Spleen (tissue), 11 donors: Measurements from ENCODE around the gene ATF6. TPM values are rescaled to one million over a fixed set of nuclear protein-coding genes. Genes with fewer than 3 reads are reported as not detected.

ENCODE experiments used
- DNase-seq: peaks from one replicate; pipeline ENCODE4 v3.0.0-alpha.2; 2020
- H3K27ac ChIP-seq, 8 donors: fragments of 200-600 bp; sonication (generic) in 7 of 8; 1 replicate in 4 of 8; 2 replicates in 4 of 8; pipeline versions ENCODE4 v1.5.0 to v1.8.0; 2016 to 2021; ENCODE audit warnings: inconsistent platforms in 4 of 8, mild to moderate bottlenecking in 4 of 8, moderate library complexity in 1 of 8
- H3K27me3 ChIP-seq, 7 donors: fragments of 200-600 bp; sonication (generic) in 6 of 7; replicated peaks in 1 of 7; 1 replicate in 4 of 7; 2 replicates in 3 of 7; pipeline versions ENCODE4 v1.5.0 to v1.8.0; 2016 to 2021; ENCODE audit warnings: inconsistent platforms in 3 of 7, mild to moderate bottlenecking in 1 of 7
- H3K36me3 ChIP-seq, 6 donors: fragments of 200-600 bp; sonication (generic) in 5 of 6; 1 replicate in 4 of 6; 2 replicates in 2 of 6; pipeline versions ENCODE4 v1.5.0 to v1.8.0; 2016 to 2021; ENCODE audit warnings: inconsistent platforms in 2 of 6
- H3K4me1 ChIP-seq, 6 donors: fragments of 200-600 bp; sonication (generic) in 5 of 6; 1 replicate in 3 of 6; 2 replicates in 3 of 6; pipeline versions ENCODE4 v1.5.0 to v1.8.0; 2016 to 2021; ENCODE audit warnings: inconsistent platforms in 3 of 6
- H3K4me3 ChIP-seq, 8 donors: fragments of 200-600 bp; sonication (generic) in 7 of 8; 1 replicate in 4 of 8; 2 replicates in 4 of 8; pipeline versions ENCODE4 v1.5.0 to v1.8.0; 2016 to 2021; ENCODE audit warnings: inconsistent platforms in 4 of 8, mild to moderate bottlenecking in 4 of 8, moderate library complexity in 2 of 8
- H3K9me3 ChIP-seq, 8 donors: fragments of 200-600 bp; sonication (generic) in 7 of 8; 1 replicate in 4 of 8; 2 replicates in 4 of 8; pipeline versions ENCODE4 v1.5.0 to v1.8.0; 2016 to 2021; ENCODE audit warnings: inconsistent platforms in 4 of 8
- POLR2A ChIP-seq, 3 donors: fragments of 450-650 bp; IDR thresholded peaks; one replicate each; pipeline ENCODE4 v1.5.1; 2017; ENCODE audit warnings: antibody characterized with exemption in 3 of 3, mild to moderate bottlenecking in 1 of 3
- POLR2AphosphoS5 ChIP-seq, 3 donors: sonication (generic); formaldehyde crosslinking; IDR thresholded peaks; one replicate each; pipeline ENCODE4 v1.5.1; 2017; ENCODE audit warnings: antibody characterized with exemption in 3 of 3
- WGBS, 5 donors: extraction: QIAGEN DNeasy Blood & Tissue Kit in 3 of 5; methylation state at CpG; one replicate each; pipeline versions ENCODE4 v1.1.5 to v1.1.7; 2013 to 2018; 5-methylcytosine and 5-hydroxymethylcytosine counted together
- intact Hi-C: fragments of 100-400 bp; cut with DNase I; formaldehyde crosslinking; loops from one replicate; pipeline ENCODE4 v1.15.0; 2023; ENCODE audit warnings: low total_unique reads
- polyA plus RNA-seq, 3 donors: library from polyadenylated mRNA; stranded (reverse); fragments of 200-250 nt; gene quantifications; one replicate each; pipeline ENCODE4 v1.2.1, GENCODE V29; 2013
- total RNA-seq, 7 donors: library from RNA; depleted of rRNA in 3 of 7; stranded (reverse); fragments of >200 nt in 3 of 7; fragmentation: NEBNext Ultra II Directional in 4 of 7; extraction: Animal tissue kit (Norgen Biotek cat#: 25700) in 4 of 7; gene quantifications; one replicate each; pipeline versions ENCODE4 v1.1.0 to v1.2.1, GENCODE V29; 2016 to 2021
- TF ChIP-seq, protein P1 (sequence below), 11 experiments: fragments of 200-600 bp in 7 of 11; fragments of 450-650 bp in 4 of 11; sonication (generic) in 4 of 11; IDR thresholded peaks in 8 of 11; conservative IDR thresholded peaks in 3 of 11; 1 replicate in 7 of 11; 2 replicates in 4 of 11; pipeline versions ENCODE4 v1.4.0 to v1.8.0; 2016 to 2021; ENCODE audit warnings: antibody characterized with exemption in 11 of 11, inconsistent platforms in 4 of 11, mild to moderate bottlenecking in 1 of 11
- donor health status: healthy with polysubstance abuse.
- donor health status: DM: no; HTN: no; CAD: no; lungs with moderate emphysema.
- donor health status: DM: no; HTN: no; CAD: no.
- donor health status: Bipolar disorder and iron deficiency.
- donor health status: healthy.
- donor health status: DM: no; HTN: no; CAD: no.
- donor health status: DM: yes; HTN: yes; CAD: no.

The ATF6 gene
- total and polyA plus RNA-seq, 10 donors: 2.5 to 46.8 (median 33.0) TPM

DNA sequence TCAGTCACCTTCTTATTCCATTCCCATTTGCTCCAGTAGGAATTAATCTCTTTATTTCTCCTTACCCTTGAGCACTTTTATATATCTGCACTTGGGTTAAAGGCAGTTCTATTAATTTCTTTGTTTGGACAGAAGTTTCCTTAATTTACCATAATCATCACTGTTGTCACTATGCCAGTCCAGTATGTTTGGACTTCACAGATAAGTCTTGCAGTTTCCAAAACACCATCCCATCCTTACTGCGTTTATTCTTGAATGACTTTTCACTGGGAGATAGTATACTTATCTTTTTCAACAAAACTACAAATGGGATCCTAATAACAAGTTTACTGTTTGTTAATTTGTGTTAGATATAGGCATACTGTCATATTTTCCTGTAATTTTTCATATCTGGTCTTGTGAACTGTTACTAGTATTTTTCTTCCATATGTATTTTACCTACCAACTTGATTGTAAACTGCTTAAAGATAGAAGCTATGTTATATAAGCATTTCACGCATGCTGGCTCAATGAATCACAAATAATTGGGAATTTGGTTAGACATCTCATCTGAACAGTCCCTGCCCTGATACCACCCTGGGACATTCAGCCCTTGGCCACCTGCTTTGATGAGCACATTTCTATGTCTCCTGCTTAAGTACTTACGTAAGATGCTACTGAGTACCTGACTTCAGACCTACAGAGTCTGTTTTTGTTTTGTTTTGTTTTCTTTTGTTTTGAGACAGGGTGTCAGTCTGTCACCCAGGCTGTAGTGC lies 179.4 kb downstream of the ATF6 start:
- H3K9me3 ChIP-seq: no peaks in the 10 kb centered on the region
- peaks cover 0 to 61% (median 12%) of the 10 kb centered on the region in 6 donors for H3K36me3 ChIP-seq
- peaks cover 0 to 17% (median 0%) of the 10 kb centered on the region in 6 donors for H3K4me1 ChIP-seq
- no peak overlapping the region for H3K27ac ChIP-seq
- H3K4me3 ChIP-seq: no peak overlapping the region
- H3K27me3 ChIP-seq: no peaks in the 10 kb centered on the region
- 90 to 95% (median 94%) methylated on average over 3 of the region's 3 CpGs for WGBS, 5 donors
- DNase-seq: no peak
- TF ChIP-seq POLR2AphosphoS5 (IDR thresholded peaks at IDR 0.05) (no peak), POLR2A (IDR thresholded peaks at IDR 0.05) (no peak)
- TF ChIP-seq, protein P1, sequence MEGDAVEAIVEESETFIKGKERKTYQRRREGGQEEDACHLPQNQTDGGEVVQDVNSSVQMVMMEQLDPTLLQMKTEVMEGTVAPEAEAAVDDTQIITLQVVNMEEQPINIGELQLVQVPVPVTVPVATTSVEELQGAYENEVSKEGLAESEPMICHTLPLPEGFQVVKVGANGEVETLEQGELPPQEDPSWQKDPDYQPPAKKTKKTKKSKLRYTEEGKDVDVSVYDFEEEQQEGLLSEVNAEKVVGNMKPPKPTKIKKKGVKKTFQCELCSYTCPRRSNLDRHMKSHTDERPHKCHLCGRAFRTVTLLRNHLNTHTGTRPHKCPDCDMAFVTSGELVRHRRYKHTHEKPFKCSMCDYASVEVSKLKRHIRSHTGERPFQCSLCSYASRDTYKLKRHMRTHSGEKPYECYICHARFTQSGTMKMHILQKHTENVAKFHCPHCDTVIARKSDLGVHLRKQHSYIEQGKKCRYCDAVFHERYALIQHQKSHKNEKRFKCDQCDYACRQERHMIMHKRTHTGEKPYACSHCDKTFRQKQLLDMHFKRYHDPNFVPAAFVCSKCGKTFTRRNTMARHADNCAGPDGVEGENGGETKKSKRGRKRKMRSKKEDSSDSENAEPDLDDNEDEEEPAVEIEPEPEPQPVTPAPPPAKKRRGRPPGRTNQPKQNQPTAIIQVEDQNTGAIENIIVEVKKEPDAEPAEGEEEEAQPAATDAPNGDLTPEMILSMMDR (IDR thresholded peaks at IDR 0.05 in 8 of 11, conservative IDR thresholded peaks at IDR 0.05 in 3 of 11): no peak
- intact Hi-C loops: no loop called here

DNA sequence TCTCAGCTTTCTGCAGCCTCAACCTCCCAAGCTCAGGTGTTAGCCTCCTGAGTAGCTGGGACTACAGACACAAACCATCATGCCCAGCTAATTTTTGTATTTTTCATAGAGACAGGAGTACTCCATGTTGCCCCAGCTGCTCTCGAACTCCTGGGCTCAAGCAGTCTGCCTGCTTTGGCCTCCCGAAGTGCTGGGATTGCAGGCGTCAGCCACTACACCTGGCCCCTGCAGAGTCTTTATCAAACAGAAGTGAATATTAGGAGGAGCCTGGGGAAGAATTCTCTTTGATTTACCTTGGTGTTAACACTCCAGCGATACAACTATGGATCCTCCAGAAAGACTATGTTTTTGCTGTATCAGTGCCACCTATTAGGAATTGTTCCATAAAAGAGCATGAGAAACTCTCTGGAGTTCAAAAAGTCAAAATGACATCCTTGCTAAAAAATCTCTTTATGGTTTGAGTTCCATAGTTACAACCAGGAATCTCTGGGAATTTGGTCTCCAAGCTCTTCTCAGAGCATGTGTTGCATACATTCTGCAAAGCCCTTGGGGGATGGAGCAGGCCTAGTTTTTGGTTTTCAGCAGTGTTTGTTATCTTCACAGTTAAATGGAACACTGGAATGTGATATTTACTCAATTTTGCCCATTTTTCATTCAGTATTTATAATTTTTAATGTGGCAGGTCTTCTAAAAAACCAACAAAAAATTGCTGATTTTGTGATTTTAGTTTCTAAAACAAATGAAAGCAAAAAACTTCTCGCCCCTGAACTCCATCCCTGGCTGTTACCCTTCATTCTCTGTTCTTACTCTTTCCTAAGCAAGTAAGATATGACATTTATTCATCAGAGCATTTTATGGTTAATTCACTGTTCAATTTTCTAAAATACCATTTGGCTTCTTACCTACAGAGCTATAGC lies 180.2 kb downstream of the ATF6 start:
- TF ChIP-seq POLR2AphosphoS5 (IDR thresholded peaks at IDR 0.05): no peak
- TF ChIP-seq POLR2A (IDR thresholded peaks at IDR 0.05): no peak
- TF ChIP-seq, protein P1 (IDR thresholded peaks at IDR 0.05 in 8 of 11, conservative IDR thresholded peaks at IDR 0.05 in 3 of 11): no peak
- no peak overlapping the region for H3K27ac ChIP-seq
- DNase-seq: no peak
- H3K4me3 ChIP-seq: no peak overlapping the region
- whole genome bisulfite sequencing, 5 donors: 94 to 98% (median 97%) methylated on average over 5 of the region's 5 CpGs
- H3K36me3 ChIP-seq: peaks cover 0 to 53% (median 9%) of the 10 kb centered on the region in 6 donors
- H3K9me3 ChIP-seq: no peaks in the 10 kb centered on the region
- H3K4me1 ChIP-seq: peaks cover 0 to 17% (median 0%) of the 10 kb centered on the region in 6 donors
- no peaks in the 10 kb centered on the region for H3K27me3 ChIP-seq
- intact Hi-C loops: no loop called here

DNA sequence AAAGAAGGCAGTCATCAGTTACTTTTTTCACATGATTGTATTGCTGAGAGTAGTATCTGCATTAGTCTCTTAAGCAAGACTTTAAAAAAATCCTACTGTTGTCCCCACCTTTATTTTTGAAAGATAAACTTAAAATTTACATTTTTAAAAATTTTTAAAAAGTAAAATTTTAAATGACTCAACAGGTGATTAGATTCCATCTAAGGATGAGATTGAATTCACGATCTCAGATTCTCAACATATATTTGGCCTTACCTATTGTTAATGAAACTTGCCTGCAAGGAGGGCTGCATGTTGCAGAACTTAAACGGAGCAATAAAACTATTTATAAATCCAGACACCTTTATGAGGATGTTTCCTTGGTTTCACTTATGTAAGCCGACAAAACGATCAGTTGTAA lies 182.3 kb downstream of the ATF6 start:
- H3K9me3 ChIP-seq: no peaks in the 10 kb centered on the region
- no peak overlapping the region for H3K4me3 ChIP-seq
- peaks cover 0 to 32% (median 7%) of the 10 kb centered on the region in 6 donors for H3K36me3 ChIP-seq
- no peak for DNase-seq
- no peaks in the 10 kb centered on the region for H3K27me3 ChIP-seq
- 25 to 36% (median 27%) methylated on average over 4 of the region's 4 CpGs for WGBS, 5 donors
- intact Hi-C loops: no loop called here
- H3K4me1 ChIP-seq: peaks cover 0 to 28% (median under 1%) of the 10 kb centered on the region in 6 donors
- no peak overlapping the region for H3K27ac ChIP-seq
- TF ChIP-seq POLR2A (IDR thresholded peaks at IDR 0.05) (no peak), POLR2AphosphoS5 (IDR thresholded peaks at IDR 0.05) (no peak)
- TF ChIP-seq, protein P1 (IDR thresholded peaks at IDR 0.05 in 8 of 11, conservative IDR thresholded peaks at IDR 0.05 in 3 of 11): no peak

DNA sequence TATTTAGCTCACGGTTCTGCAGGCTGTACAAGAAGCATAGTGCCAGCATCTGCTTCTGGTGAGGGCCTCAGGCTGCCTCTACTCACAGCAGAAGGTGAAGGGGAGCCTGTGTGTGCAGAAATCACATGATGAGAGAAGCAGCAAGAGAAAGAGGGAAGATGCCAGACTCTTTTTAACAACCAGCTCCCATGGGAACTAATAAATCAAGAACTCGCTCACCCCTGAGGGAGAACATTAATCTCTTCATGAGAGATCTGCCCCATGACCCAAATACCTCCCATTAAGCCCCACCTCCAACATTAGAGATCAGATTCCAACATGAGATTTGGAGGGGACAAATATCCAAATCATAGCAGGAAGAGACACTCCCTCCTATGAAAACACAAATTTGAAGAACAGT lies 183.4 kb downstream of the ATF6 start:
- Histone ChIP-seq H3K27ac (no peak overlapping the region), H3K9me3 (no peaks in the 10 kb centered on the region), H3K4me1 (peaks cover 0 to 38% (median 4%) of the 10 kb centered on the region in 6 donors), H3K27me3 (no peaks in the 10 kb centered on the region), H3K4me3 (no peak overlapping the region), H3K36me3 (peaks cover 0 to 21% (median 3%) of the 10 kb centered on the region in 6 donors)
- intact Hi-C loops: no loop called here
- DNase-seq: no peak
- TF ChIP-seq, protein P1 (IDR thresholded peaks at IDR 0.05 in 8 of 11, conservative IDR thresholded peaks at IDR 0.05 in 3 of 11): no peak
- TF ChIP-seq POLR2A (IDR thresholded peaks at IDR 0.05): no peak
- no peak for TF ChIP-seq POLR2AphosphoS5 (IDR thresholded peaks at IDR 0.05)
- 80 to 100% (median 91%) methylated on average over 2 of the region's 2 CpGs for WGBS, 5 donors
